Measurements from ENCODE around the gene PLXND1.

DNA sequence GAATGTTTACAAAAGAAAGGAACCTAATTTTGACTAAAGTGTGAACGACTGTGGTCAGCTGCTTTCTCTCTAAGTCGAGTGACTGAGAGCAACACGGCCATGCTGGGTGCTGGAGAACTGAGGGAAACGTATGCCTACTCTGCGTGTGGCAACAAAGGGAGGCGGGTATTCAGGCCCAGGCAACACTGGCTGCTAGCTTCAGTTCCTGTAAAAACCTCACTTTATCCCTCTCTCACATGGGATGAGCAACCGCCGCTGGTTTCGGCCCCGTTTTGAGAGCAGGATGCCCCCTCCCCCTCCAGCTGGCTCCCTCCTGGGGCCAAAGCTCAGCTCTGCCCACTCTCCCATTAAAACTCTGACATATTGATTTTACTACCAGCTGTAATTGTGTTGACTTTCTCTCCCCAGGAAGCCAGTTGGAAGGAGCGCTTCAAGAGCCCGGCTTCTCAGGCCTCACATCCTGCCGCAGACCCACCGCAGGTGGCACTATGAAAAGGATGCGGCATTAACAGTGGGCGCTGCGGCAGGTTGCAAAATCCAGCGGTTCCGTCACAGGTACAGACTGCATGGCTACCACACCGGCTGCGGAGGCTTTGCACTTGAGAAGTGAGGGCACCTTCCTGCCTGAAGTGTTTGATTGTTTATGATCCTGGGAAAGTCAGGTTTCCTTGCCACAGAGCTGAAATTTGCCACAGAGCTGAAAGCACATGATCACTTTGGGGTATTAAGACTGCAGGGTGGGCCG is 12.7 kb downstream of the PLXND1 start:
- TF ChIP-seq, protein P1, sequence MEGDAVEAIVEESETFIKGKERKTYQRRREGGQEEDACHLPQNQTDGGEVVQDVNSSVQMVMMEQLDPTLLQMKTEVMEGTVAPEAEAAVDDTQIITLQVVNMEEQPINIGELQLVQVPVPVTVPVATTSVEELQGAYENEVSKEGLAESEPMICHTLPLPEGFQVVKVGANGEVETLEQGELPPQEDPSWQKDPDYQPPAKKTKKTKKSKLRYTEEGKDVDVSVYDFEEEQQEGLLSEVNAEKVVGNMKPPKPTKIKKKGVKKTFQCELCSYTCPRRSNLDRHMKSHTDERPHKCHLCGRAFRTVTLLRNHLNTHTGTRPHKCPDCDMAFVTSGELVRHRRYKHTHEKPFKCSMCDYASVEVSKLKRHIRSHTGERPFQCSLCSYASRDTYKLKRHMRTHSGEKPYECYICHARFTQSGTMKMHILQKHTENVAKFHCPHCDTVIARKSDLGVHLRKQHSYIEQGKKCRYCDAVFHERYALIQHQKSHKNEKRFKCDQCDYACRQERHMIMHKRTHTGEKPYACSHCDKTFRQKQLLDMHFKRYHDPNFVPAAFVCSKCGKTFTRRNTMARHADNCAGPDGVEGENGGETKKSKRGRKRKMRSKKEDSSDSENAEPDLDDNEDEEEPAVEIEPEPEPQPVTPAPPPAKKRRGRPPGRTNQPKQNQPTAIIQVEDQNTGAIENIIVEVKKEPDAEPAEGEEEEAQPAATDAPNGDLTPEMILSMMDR (IDR thresholded peaks at IDR 0.05) = no peak
- TF ChIP-seq POLR2A (IDR thresholded peaks at IDR 0.05) = no peak
